Activated gamma-delta T cell treated with anti-CD3 and anti-CD28 coated beads, Interleukin-2, amount 50 U/mL, for 16 hours (primary cell): ENCODE measurements around the gene EDIL3.

ENCODE experiments used
- DNase-seq: peaks from one replicate; pipeline ENCODE4 v3.0.0-alpha.2; 2020; ENCODE audit warnings: low read depth

EDIL3 gene

DNA sequence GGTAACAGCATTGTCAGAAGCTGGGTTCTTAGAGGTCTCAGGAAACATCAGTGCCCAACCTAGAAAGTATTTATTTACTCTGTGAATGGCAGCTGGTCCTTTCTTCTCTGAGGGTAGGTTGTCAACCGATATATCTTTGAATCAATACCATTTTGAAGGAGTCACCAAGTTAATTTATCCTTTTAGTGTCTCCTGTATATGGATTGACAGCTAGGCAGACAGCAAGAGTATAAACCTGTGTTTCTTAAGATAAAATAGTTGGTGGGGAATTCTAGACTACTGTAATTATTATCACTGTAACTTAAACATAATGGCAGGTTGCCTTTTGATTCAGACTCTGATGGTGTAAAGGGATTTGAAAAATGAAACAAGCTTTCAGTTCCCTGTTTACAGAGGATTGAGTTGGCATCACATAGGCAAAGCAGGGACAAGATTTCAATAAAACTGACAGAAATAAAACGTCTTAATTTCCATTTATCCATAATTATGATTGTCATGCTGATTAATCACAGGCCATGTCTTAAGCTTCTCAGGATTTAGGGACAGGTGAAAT lies 473.2 kb downstream of the EDIL3 start:
- DNase-seq: no peak

DNA sequence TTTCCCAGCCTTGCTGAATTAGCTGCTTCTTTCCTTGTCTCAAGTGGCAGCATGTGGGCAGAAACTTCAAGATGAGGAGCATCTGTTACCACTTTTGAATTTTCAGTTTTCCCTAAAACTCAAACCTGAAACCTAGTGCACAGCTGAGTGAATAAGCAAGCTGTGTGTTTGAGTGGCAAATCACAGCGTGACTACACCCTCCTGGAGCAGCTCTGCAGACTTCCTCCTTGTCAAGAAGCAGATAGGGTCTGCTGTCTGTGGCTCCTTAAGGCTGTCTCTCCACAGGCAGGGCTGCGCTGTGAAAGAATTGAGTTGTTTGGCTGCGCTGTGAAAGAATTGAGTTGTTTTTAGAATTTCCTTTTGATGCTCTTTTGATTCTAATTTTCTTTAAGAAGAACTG lies 484.4 kb downstream of the EDIL3 start:
- no peak for DNase-seq

DNA sequence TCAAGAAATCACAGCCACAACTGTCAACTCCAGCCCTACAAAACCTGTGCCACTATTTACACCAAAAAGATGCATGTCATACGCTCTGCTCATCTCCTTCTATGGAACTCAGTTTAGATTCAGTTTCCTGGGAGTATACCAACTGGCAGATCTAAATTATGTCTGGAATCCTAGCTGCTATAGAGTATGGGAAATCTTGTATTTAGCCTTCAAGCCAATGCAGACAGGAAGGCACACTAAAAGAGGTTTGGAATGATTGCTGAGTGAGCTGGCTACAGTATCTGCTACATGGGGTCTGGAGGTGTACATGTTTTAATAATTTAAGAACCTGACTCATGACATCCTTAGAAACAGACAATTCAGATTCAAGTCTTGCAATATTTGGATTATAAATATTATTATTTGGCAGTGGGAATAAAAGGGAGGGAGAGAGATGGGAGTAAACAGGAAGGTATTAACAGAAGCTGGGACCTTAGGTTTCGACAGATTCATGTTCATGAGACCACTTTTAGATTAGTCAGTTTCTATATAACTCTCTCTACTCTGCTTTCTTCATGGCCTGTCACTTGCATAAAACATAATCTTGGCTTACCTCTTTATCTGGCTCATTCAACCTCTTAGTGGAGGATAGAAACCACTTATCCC lies 485.2 kb downstream of the EDIL3 start:
- no peak for DNase-seq

DNA sequence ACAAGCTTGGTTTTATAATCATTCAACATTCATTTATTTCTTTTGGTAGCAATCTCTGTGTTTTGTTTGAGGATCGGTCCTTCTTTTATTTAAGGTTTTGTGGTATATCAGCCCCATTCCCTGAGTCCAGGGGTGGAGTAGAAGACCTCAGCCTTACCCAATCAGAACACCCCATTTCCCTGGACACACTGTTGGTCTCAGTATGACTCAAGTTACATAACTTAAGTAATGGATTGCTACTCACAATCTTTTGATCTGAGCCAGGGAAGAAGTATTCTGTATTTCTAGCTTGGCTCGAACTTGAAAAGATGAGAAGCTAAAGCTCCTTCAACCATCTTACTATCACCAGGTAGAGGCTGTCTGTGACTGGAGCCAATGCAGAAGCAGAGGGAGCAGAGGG lies 488.8 kb downstream of the EDIL3 start:
- no peak for DNase-seq

DNA sequence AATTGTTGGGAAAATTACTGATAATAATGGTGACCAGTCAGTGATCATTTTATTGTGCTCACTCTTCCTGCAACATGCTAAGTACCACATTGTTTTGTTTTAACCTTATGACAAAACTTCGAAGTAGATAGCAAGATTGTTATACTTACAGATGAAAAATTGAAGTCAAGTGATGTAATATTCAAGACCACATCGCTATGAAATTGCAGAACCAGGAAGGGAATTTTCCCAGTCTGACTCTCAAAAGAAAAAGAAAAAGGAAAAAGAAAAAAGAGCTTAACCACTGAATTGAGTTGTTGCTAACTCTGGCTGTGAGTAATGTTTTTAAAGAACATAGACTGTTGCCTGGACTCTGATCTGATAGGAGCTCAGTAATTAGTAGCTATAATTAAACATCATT lies 493.4 kb downstream of the EDIL3 start:
- no peak for DNase-seq
